GM23338 (cell line): Measurements from ENCODE around the gene EMC10. TPM values are rescaled to one million over a fixed set of nuclear protein-coding genes. Genes with fewer than 3 reads are reported as not detected.

Source experiments
- ATAC-seq: fragments of 200-7000 bp; cut with Tn5 transposase; 3 replicates; pipeline ENCODE4 v1.9.1; 2020
- DNase-seq: peaks from one replicate; pipeline ENCODE4 v3.0.0-alpha.2; 2015; ENCODE audit warnings: low spot score
- H2AFZ ChIP-seq: fragments of 200-600 bp; sonication (generic); 2 replicates; pipeline ENCODE4 v1.8.0; 2016; ENCODE audit warnings: antibody characterized with exemption, mild to moderate bottlenecking, moderate library complexity
- H3F3A ChIP-seq: fragments of 200-600 bp; sonication (generic); replicated peaks from 2 replicates; pipeline ENCODE4 v1.8.0; 2017; ENCODE audit warnings: antibody characterized with exemption, mixed run types, low read depth
- H3K27ac ChIP-seq: fragments of 200-600 bp; sonication (generic); 2 replicates; pipeline ENCODE4 v1.6.1; 2016; ENCODE audit warnings: low read depth
- H3K27me3 ChIP-seq: fragments of 200-600 bp; sonication (generic); 2 replicates; pipeline ENCODE4 v1.8.0; 2016; ENCODE audit warnings: mild to moderate bottlenecking, mixed run types, moderate library complexity; ENCODE audit not compliant: insufficient read depth
- H3K36me3 ChIP-seq: fragments of 200-600 bp; sonication (generic); 2 replicates; pipeline ENCODE4 v1.8.0; 2016; ENCODE audit warnings: mild to moderate bottlenecking; ENCODE audit not compliant: insufficient read depth
- H3K4me1 ChIP-seq: fragments of 200-600 bp; sonication (generic); 2 replicates; pipeline ENCODE4 v1.8.0; 2016; ENCODE audit warnings: mild to moderate bottlenecking, moderate library complexity; ENCODE audit not compliant: insufficient read depth
- H3K4me2 ChIP-seq: fragments of 200-600 bp; sonication (generic); 2 replicates; pipeline ENCODE4 v1.7.1; 2017; ENCODE audit warnings: mixed run types
- H3K4me3 ChIP-seq: fragments of 200-600 bp; sonication (generic); 2 replicates; pipeline ENCODE4 v1.6.1; 2016; ENCODE audit warnings: mixed run types
- H3K79me2 ChIP-seq: fragments of 200-600 bp; sonication (generic); replicated peaks from 2 replicates; pipeline ENCODE4 v1.8.0; 2017; ENCODE audit warnings: mild to moderate bottlenecking; ENCODE audit not compliant: insufficient read depth
- H3K9me2 ChIP-seq: fragments of 200-600 bp; sonication (generic); 2 replicates; pipeline ENCODE4 v1.8.0; 2017; ENCODE audit not compliant: insufficient read depth
- H4K20me1 ChIP-seq: fragments of 200-600 bp; sonication (generic); replicated peaks from 2 replicates; pipeline ENCODE4 v1.8.0; 2017; ENCODE audit warnings: mild to moderate bottlenecking; ENCODE audit not compliant: insufficient read depth
- H3K27ac Mint-ChIP-seq: 2 replicates; pipeline ENCODE4 v1.8.0; 2020; ENCODE audit warnings: inconsistent platforms, mild to moderate bottlenecking, moderate library complexity, mixed read lengths
- H3K27me3 Mint-ChIP-seq: 3 replicates; pipeline ENCODE4 v1.8.0; 2022; ENCODE audit warnings: low read depth, mild to moderate bottlenecking, moderate library complexity, mixed read lengths, inconsistent platforms; ENCODE audit not compliant: insufficient read depth, poor library complexity
- H3K36me3 Mint-ChIP-seq: 3 replicates; pipeline ENCODE4 v1.8.0; 2021; ENCODE audit warnings: low read depth, mild to moderate bottlenecking, inconsistent platforms, moderate library complexity, mixed read lengths
- H3K4me1 Mint-ChIP-seq: 3 replicates; pipeline ENCODE4 v1.8.0; 2020; ENCODE audit warnings: mild to moderate bottlenecking, inconsistent platforms, mixed read lengths
- H3K4me3 Mint-ChIP-seq: 3 replicates; pipeline ENCODE4 v1.8.0; 2021; ENCODE audit warnings: moderate library complexity, mild to moderate bottlenecking, inconsistent platforms, mixed read lengths
- H3K9me3 Mint-ChIP-seq: 3 replicates; pipeline ENCODE4 v1.8.0; 2020; ENCODE audit warnings: moderate library complexity, mild to moderate bottlenecking, inconsistent platforms, mixed read lengths
- CREB1 ChIP-seq: fragments of 250-450 bp; sonication (Bioruptor Pico); IDR thresholded peaks from 2 replicates; pipeline ENCODE4 v1.5.0; 2020; ENCODE audit warnings: low read depth, mild to moderate bottlenecking, moderate library complexity
- CTCF ChIP-seq, 2 experiments: fragments of 200-600 bp in 1 of 2; sonication (generic) in 1 of 2; conservative IDR thresholded peaks; 2 replicates each; pipeline versions ENCODE4 v1.5.1 to v1.6.1; 2016 to 2017; ENCODE audit warnings: antibody characterized with exemption in 2 of 2, low read depth in 2 of 2, mild to moderate bottlenecking in 2 of 2, moderate library complexity in 1 of 2
- EZH2 ChIP-seq: fragments of 200-600 bp; sonication (generic); IDR thresholded peaks from one replicate; pipeline ENCODE4 v1.8.0; 2017; ENCODE audit warnings: antibody characterized with exemption, mild to moderate bottlenecking, low read depth; ENCODE audit not compliant: unreplicated experiment
- EZH2phosphoT487 ChIP-seq: fragments of 200-600 bp; sonication (generic); IDR thresholded peaks from one replicate; pipeline ENCODE4 v1.8.1; 2018; ENCODE audit warnings: antibody characterized with exemption; ENCODE audit not compliant: unreplicated experiment
- JUNB ChIP-seq: IDR thresholded peaks from one replicate; pipeline ENCODE4 v1.6.1; 2016; ENCODE audit warnings: antibody characterized with exemption; ENCODE audit not compliant: unreplicated experiment
- NANOG ChIP-seq: IDR thresholded peaks from 2 replicates; pipeline ENCODE4 v1.6.1; 2016; ENCODE audit warnings: antibody characterized with exemption, borderline replicate concordance
- POLR2AphosphoS5 ChIP-seq: IDR thresholded peaks from 2 replicates; pipeline ENCODE4 v1.6.1; 2016; ENCODE audit warnings: antibody characterized with exemption, low read depth
- STAT1 ChIP-seq: IDR thresholded peaks from one replicate; pipeline ENCODE4 v1.6.1; 2016; ENCODE audit warnings: antibody characterized with exemption; ENCODE audit not compliant: unreplicated experiment
- ZNF331 ChIP-seq: fragments of 250-450 bp; sonication (Bioruptor Pico); IDR thresholded peaks from 2 replicates; pipeline ENCODE4 v1.5.0; 2020; ENCODE audit warnings: low read depth, mild to moderate bottlenecking, moderate library complexity
- ZNF462 ChIP-seq: fragments of 250-450 bp; sonication (Bioruptor Pico); IDR thresholded peaks from 2 replicates; pipeline ENCODE4 v1.5.0; 2020; ENCODE audit warnings: mild to moderate bottlenecking, moderate library complexity
- polyA plus RNA-seq: library from polyadenylated mRNA; unstranded; fragments of >200 nt; fragmentation: Nextera tagmentation; extraction: Ambion mirVana; gene quantifications from 2 replicates; pipeline ENCODE4 v1.2.1, GENCODE V29; 2016
- total RNA-seq: library from RNA; depleted of rRNA; stranded (reverse); fragments of >200 nt; shearing (Covaris generic); gene quantifications from 2 replicates; pipeline ENCODE4 v1.2.3, GENCODE V29; 2014

EMC10 gene
- total and polyA plus RNA-seq, 2 experiments from 2014 or later, result 24.8 to 113 TPM

DNA sequence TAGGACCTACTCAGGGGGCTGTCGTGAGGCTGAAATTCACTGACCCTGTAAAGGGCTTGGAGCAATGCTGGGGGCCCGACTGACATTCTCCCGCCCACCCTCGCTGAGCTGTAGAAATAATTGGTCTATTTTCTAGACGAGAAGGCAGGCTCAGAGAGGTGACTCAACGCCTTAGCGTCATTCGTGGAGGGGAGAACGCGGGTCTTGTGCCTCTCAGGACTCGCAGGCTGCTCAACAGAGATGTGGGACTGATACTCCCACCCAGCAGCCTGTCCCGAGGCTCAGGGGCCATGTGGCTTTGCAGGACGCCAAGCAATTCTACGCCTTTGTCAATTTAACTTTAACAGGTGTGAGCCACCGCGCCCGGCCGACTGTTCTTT is 61.0 kb downstream of the EMC10 start (continued):
- TF ChIP-seq CTCF (conservative IDR thresholded peaks at IDR 0.05; ENCODE audit: low read depth in 2 of 2), result no peak
- TF ChIP-seq STAT1, result no peak
- no peak for TF ChIP-seq NANOG
- no peak for TF ChIP-seq ZNF462 (CRISPR knock-in tag)
- TF ChIP-seq CREB1 (CRISPR knock-in tag), result no peak
- no peak for TF ChIP-seq EZH2phosphoT487
- no peak for TF ChIP-seq POLR2AphosphoS5
- TF ChIP-seq JUNB, result no peak
- TF ChIP-seq EZH2, result no peak

DNA sequence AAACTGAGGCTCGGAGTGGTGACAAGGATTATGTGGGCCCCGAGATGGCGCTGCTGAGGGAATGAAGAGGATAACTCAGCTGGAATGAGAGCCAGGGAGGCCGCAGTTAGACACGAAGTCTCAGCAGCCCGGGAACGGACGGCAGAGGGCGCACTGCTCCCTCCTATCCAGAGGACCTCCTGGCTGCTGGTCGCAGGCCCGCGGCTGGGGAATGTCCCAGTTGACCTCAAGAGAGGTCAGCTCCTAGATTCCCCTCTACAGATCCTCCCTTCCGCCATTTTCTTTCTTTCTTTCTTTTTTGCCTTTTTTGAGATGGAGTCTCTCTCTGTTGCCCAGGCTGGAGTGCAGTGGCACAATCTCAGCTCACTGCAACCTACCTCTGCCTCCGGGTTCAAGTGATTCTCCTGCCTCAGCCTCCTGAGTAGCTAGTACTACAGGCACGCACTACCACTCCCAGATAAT is 61.5 kb downstream of the EMC10 start:
- no peak for TF ChIP-seq ZNF331 (CRISPR knock-in tag)
- TF ChIP-seq CTCF (conservative IDR thresholded peaks at IDR 0.05; ENCODE audit: low read depth in 2 of 2), result peak; percentile 96 to 97
- Mint-ChIP-seq H3K9me3 (peaks cover 93% of the 10 kb centered on the region), H3K27ac (no peak overlapping the region), H3K4me1 (no peaks in the 10 kb centered on the region), H3K27me3 (peaks cover 2% of the 10 kb centered on the region), H3K4me3 (no peak overlapping the region), H3K36me3 (peaks cover 36% of the 10 kb centered on the region)
- Histone ChIP-seq H3K4me1 (no peaks in the 10 kb centered on the region), H3K4me3 (no peak overlapping the region), H3K79me2 (no peaks in the 10 kb centered on the region), H4K20me1 (no peaks in the 10 kb centered on the region), H2AFZ (no peak overlapping the region), H3K9me2 (0 out of 2 replicates have a peak, but pooled peaks cover 3% of the 10 kb centered on the region), H3K4me2 (no peak overlapping the region), H3K27me3 (no peaks in the 10 kb centered on the region), H3K36me3 (no peaks in the 10 kb centered on the region), H3K27ac (no peak overlapping the region), H3F3A (no peaks in the 10 kb centered on the region; the same call in 1 of the 2 replicates)
- DNase-seq (peak; percentile 99), ATAC-seq (no peak)
